ENCODE measurements around the gene IDI1.

- TF ChIP-seq CTCF (IDR thresholded peaks at IDR 0.05 in 8 of 11, conservative IDR thresholded peaks at IDR 0.05 in 3 of 11) (no peak), POLR2A (IDR thresholded peaks at IDR 0.05) (no peak), POLR2AphosphoS5 (IDR thresholded peaks at IDR 0.05) (no peak)
Observed at GRCh38 chr10:1010703-1011102, 38.2 kb downstream of the IDI1 start.
